ENCODE results near the gene SCN8A.

Gene SCN8A

DNA sequence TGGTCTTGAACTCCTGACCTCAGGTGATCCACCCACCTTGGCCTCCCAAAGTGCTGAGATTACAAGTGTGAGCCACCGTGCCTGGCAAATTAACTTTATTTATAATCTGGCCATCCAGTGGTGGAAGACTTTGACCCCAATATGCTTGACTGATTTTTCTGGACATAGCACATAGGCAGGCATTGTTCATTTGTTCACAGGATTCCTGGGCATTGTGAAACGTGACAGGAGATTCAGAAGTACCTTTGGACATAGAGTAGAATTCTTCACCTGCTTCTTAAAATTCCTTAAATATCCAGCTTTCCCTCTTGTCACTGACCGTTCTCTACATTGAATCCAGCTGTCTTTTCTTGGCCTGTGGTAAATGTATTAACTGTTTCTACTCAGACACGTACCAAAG is 103.1 kb downstream of the SCN8A start:
- in situ Hi-C loops (cut with MboI; ENCODE audit: low sequenced_read_pairs, unreplicated experiment): loop anchor here (25.0 kb wide), 1 partner anchor 282 kb away; the partner anchor contains the start of gene SLC4A8
- TF ChIP-seq CTCF (IDR thresholded peaks at IDR 0.05; ENCODE audit: borderline replicate concordance, control extremely low read depth, extremely low read depth, insufficient read depth, missing control alignments): no peak
- DNase-seq (ENCODE audit: low spot score): no peak

DNA sequence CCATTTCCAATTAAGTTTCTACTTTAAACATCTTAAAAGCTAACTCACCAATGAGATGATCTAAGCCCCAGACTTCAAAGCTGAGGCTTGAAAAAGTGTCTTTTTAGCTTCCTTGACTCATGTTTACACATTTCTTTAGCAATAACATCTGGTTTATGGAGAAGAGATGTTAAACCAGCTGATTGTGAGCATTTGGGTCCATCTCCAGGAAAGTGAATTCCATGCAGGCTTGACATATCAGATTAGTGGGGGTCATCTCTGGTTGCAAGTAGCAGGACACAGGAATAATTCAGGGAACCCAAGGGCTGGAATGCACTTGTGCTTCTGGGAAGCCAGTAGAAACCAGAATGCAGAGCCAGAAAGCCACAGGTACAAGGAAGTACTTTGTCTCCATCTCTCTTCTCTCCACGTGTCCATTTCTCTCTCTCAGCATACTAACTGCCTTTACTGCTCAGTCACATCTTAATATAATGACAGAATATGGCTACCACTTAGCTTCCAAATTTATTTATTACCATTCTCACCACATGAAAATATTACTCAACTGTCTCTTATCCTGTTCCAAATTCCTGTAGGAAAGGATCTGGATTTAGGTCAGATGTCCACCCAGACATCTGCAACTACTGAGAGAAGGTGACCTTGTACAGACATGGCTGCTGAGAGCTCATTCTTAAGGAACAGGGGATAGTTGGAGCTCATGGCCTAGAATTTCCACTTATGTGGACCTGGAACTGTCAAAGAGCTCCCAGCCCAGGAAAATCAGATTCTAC is 104.4 kb downstream of the SCN8A start:
- in situ Hi-C loops (cut with MboI; ENCODE audit: low sequenced_read_pairs, unreplicated experiment): loop anchor here (25.0 kb wide), 1 partner anchor 283 kb away; the partner anchor contains the start of gene SLC4A8
- TF ChIP-seq CTCF (IDR thresholded peaks at IDR 0.05; ENCODE audit: borderline replicate concordance, control extremely low read depth, extremely low read depth, insufficient read depth, missing control alignments): no peak

DNA sequence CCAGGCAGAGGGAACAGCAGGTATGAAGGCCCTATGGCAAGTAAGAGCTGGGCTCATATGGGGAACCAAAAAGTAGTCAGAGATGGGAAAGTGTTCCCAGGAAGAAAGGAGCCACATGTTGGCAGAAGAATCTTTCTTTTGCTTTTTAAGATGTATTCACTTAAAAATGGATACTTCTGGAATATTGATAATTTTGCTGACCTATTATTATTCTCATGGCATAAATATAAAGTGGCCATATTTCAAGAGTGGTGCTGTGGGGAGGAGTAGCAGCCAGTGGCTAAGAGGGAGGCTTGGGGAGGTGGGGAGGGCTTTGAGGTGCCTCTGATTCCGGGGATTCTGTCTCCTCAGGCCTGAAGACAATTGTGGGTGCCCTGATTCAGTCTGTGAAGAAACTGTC is 108.2 kb downstream of the SCN8A start:
- DNase-seq (ENCODE audit: low spot score): no peak
- in situ Hi-C loops (cut with MboI; ENCODE audit: low sequenced_read_pairs, unreplicated experiment): loop anchor here (25.0 kb wide), 1 partner anchor 287 kb away; the partner anchor contains the start of gene SLC4A8
- TF ChIP-seq CTCF (IDR thresholded peaks at IDR 0.05; ENCODE audit: borderline replicate concordance, control extremely low read depth, extremely low read depth, insufficient read depth, missing control alignments): no peak

More for the DNA sequence above, 104.4 kb downstream of the SCN8A start:
- no peak for DNase-seq (ENCODE audit: low spot score)

DNA sequence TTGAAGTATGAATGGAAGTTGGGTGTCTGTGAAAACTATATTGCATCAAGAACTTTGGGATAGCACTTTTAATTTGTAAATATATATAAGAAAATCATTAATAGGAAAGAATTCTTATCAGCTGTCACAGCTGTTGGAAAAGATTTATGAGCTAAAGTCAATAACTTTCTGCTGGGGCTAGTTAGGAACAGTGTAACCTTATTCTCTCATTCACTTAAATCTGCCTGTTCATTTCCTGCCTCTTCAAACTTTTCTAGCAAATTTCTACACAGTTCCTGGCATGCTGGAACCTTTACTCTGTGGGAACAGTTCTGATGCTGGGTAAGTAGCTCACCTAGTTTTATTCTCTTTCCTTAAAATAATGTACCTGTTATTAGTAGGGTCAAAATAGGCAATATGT is 109.9 kb downstream of the SCN8A start:
- no peak for TF ChIP-seq CTCF (IDR thresholded peaks at IDR 0.05; ENCODE audit: borderline replicate concordance, control extremely low read depth, extremely low read depth, insufficient read depth, missing control alignments)
- DNase-seq (ENCODE audit: low spot score): no peak
- in situ Hi-C loops (cut with MboI; ENCODE audit: low sequenced_read_pairs, unreplicated experiment): no loop called here

DNA sequence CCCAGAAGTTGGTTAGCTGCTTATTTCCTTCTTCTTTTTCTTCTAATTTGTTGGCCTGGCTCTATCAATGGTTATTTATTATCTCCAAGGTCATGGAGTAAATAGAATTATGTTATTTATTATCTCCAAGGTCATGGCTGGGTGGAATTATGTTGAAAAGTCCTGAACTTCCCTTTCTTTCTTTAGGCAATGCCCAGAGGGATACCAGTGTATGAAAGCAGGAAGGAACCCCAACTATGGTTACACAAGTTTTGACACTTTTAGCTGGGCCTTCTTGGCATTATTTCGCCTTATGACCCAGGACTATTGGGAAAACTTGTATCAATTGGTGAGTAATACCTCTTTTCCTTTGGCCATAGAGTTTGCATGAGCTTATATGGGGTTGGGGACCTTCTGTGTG is 111.6 kb downstream of the SCN8A start:
- in situ Hi-C loops (cut with MboI; ENCODE audit: low sequenced_read_pairs, unreplicated experiment): no loop called here
- no peak for TF ChIP-seq CTCF (IDR thresholded peaks at IDR 0.05; ENCODE audit: borderline replicate concordance, control extremely low read depth, extremely low read depth, insufficient read depth, missing control alignments)
- no peak for DNase-seq (ENCODE audit: low spot score)

DNA sequence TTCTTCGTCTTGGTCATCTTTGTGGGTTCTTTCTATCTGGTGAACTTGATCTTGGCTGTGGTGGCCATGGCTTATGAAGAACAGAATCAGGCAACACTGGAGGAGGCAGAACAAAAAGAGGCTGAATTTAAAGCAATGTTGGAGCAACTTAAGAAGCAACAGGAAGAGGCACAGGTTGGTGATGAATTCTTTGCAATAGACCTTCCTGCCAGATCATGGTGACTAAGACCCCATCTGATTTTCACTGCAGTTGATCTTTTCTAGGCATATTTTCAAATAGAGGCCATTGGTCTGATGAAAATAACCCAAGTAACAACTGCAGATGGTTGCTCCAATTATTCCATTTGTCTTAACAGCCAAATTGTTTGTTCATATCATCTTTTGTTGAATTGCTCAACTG is 114.4 kb downstream of the SCN8A start:
- TF ChIP-seq CTCF (IDR thresholded peaks at IDR 0.05; ENCODE audit: borderline replicate concordance, control extremely low read depth, extremely low read depth, insufficient read depth, missing control alignments): no peak
- in situ Hi-C loops (cut with MboI; ENCODE audit: low sequenced_read_pairs, unreplicated experiment): no loop called here
- DNase-seq (ENCODE audit: low spot score): no peak

Measured in GM13976 (cell line).